ENCODE results near the gene KRTAP2-3. TPM values are rescaled to one million over a fixed set of nuclear protein-coding genes. Genes with fewer than 3 reads are reported as not detected.
A peak's percentile ranks its signal among the peaks of the same experiment; 100 is the strongest.
"Not testable (repeated sequence)": the region's sequence is repeated elsewhere in the genome, so short reads cannot be mapped to it uniquely, and the experiment has no call there.

Gene KRTAP2-3
- total RNA-seq, 1 experiment from 2014 or later, result not detected

GRCh38 chr17:41067281-41067680, 7.4 kb upstream of the KRTAP2-3 start:
- no peak for DNase-seq (ENCODE audit: low read depth)

- DNase-seq (ENCODE audit: low read depth), result peak; percentile 77
Measured at GRCh38 chr17:41065829-41066624, 6.1 kb upstream of the KRTAP2-3 start, which contains the start of gene KRTAP2-4. KRTAP2-4 (minus strand) TSS chr17:41065879; CDS start chr17:41065845, 34 bp downstream.

- not testable (repeated sequence) for DNase-seq (ENCODE audit: low read depth)
Measured at GRCh38 chr17:41065016-41065689, 5.2 kb upstream of the KRTAP2-3 start.

DNA sequence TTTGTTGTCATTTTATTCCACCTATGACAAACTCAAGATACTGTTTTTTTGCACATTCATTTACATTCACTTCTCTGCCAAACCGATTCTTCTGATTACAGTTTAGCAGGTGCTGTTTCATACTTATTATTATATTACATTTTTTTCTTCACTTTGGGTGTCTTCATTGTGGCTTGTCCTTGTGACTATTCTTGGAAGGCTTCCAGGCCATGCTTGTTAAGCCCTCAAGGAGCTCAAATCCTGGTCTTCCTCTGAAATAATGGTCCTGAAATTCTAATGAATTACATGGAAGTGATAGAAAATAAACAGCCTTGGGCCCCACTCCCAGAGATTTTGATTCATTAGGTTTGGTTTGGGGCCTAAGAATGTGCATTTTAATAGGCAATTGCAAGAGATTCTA, 4.4 kb upstream of the KRTAP2-3 start:
- no peak for DNase-seq (ENCODE audit: low read depth)

GRCh38 chr17:41063449-41063848, 3.5 kb upstream of the KRTAP2-3 start:
- DNase-seq (ENCODE audit: low read depth), result no peak

GRCh38 chr17:41061964-41062363, 2.0 kb upstream of the KRTAP2-3 start:
- DNase-seq (ENCODE audit: low read depth), result peak; percentile 47

- DNase-seq (ENCODE audit: low read depth), result peak; percentile 62
Measured at GRCh38 chr17:41059276-41060051, 450 bp downstream of the KRTAP2-3 start.

DNA sequence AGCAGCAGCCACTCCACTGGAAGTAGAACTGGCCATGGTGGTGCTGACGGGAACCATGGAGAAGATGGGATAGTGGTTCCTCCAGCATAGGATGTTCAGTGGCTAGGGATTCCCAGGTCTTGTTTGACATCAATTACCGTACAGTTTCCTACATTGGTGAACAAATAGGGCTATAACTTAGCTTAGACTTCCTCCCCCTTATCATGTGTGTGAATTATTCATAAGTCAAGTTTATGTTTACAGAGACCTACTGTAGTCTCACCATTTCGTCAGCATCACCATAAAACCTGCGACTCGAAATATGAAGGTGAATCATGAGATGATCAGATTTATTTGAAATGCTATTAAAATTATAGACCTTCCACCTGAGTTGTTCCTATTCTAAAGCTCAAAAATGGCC, 1.2 kb downstream of the KRTAP2-3 start:
- DNase-seq (ENCODE audit: low read depth), result no peak

GRCh38 chr17:41057547-41057946, 2.4 kb downstream of the KRTAP2-3 start:
- DNase-seq (ENCODE audit: low read depth), result no peak

DNA sequence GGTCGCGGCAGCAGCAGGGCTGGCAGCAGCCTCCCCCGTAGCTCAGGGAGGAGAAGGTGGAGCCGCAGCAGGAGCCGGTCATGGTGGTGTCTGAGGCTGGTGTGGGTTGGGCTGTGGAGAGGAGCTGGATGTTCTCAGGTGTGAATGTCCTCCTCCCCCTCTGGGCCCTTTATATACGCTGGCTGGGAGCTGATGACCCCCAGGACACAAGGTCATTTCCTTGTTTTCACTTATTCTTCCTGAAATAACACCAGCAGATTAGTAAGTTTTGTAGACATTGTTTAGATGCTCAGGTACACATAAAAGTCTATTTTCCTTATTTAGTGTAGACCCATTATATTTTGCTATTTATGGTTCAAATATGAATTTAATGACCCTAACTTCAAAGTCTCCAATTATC, 4.8 kb downstream of the KRTAP2-3 start, which contains the start of gene KRTAP2-2:
KRTAP2-2 (minus strand) TSS at position 101 of the 400 bp plus-strand sequence; CDS start at position 82, 19 bp downstream.
- DNase-seq (ENCODE audit: low read depth), result not testable (repeated sequence)

- not testable (repeated sequence) for DNase-seq (ENCODE audit: low read depth)
Measured at GRCh38 chr17:41054556-41054955, 5.4 kb downstream of the KRTAP2-3 start.

DNA sequence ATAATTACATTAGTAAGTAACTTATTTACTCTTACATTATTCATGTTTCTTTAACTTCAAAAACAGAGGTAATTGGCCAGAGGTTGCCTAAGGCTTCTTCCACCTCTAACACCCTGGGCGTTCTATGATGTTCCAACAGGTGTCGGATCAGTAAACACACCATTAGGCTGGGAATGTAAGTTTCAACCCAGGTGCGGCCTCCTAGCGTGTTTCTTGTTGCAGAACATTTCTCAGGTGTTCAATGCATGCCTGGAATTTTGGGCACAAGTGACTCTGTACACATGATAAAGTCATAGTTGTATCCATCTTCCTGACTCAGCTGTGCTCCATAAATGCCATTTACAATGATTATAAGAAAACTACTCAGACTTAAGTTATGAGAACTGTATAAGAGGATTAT, 5.9 kb downstream of the KRTAP2-3 start:
- DNase-seq (ENCODE audit: low read depth), result no peak

- no peak for DNase-seq (ENCODE audit: low read depth)
Measured at GRCh38 chr17:41052566-41052965, 7.3 kb downstream of the KRTAP2-3 start.

DNA sequence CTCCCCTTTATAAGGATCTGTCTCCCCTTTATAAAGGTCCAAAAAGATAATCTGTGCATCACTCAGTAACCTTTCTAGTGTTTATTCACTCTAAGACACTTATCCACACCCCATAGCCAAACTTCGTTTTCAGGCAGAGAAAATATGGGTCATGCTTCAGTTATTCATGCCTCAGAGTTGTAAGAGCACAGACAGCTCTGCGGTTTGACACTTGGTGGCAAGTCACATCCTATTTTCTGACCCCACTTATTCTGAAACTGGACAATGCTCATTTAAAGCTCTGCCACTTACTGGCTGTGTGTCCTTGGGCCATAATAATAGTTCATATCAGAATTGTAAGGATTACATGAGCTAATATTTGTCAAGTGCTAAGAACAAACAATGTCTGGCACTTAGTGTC, 10.8 kb downstream of the KRTAP2-3 start:
- DNase-seq (ENCODE audit: low read depth), result peak; percentile 57

DNA sequence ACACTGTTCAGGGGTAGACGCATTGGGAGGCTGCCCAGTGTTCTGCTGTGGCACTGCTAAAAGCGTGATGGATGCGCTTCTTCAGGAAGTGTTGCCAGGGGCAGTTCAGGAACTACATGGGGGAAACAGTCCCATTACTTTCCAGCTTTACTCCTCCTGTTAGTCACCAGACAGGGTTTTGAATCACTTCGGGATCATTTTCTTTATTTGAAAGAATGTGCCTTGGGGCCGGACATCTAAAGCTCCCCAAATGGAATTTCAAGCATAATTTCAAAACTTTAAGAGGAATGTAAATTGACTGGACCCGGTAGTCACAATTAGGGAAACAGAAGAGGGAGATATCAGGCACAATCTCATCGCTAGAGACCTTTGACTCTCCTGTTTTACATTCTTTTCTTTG, 11.5 kb downstream of the KRTAP2-3 start:
- DNase-seq (ENCODE audit: low read depth), result peak; percentile 58

GRCh38 chr17:41046735-41047465, 13.0 kb downstream of the KRTAP2-3 start, which contains the start of gene KRTAP2-1:
KRTAP2-1 (minus strand) TSS chr17:41047316; CDS start chr17:41047267, 49 bp downstream.
- DNase-seq (ENCODE audit: low read depth), result not testable (repeated sequence)

- no peak for DNase-seq (ENCODE audit: low read depth)
Measured at GRCh38 chr17:41042953-41043352, 17.0 kb downstream of the KRTAP2-3 start.

DNA sequence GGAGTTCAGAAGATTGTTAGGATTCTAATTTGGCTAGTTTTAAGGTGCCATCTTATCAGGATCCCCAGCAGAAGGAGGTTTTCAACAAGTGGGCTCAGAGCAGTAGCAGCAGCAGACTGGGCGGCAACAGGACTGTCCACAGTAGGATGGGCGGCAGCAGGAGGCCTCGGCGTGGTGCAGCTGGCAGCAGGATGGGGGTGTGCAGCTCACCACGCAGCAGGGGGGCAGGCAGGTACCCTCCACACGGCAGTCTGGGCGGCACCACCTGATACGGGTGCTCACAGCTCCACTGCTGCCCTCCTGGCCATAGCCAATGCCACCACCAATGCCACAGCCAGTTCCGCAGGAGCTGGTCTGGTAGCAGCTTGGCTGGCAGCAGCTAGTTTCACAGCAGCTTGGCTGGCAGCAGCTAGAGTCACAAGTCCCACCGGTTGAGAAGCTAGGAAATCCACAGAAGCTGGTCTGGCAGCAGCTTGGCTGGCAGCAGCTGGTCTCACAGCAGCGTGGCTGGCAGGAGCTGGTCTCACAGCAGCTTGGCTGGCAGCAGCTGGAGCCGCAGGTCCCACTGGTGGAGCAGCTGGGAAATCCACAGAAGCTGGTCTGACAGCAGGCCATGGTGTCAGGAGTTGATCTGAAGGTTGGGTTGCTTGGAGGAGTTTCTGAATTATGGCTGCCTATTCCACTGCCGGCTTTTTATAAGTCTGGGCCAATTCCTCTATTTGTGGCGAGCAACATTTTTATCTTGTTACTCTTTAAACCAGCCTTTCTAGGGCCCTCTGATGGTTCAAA, 18.9 kb downstream of the KRTAP2-3 start, which contains the start of gene KRTAP1-1:
KRTAP1-1 (minus strand) TSS at position 668 of the 789 bp plus-strand sequence; CDS start at position 615, 53 bp downstream.
- not testable (repeated sequence) for DNase-seq (ENCODE audit: low read depth)

DNA sequence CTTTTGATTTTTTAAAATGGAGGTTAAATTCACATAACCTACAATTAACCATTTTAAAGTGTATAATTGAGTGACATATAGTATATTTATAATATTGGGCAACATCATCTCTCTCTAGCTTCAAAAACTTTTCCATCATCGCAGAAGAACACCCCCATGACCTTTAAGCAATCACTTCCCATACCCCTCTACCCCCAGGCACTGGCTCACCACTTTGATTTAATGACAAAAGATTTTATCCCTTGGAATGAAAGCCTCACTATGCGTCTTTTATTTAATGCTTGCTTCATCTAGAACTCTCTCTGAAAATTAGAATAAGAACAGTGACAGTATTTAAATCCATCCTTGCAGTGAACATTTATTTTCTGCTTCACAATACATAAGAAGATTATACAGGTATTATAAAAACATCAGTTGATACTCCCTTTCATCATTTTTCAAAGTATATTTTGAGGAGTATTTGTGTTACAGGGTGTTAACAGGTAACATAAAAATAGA, 22.0 kb downstream of the KRTAP2-3 start:
- no peak for DNase-seq (ENCODE audit: low read depth)

- DNase-seq (ENCODE audit: low read depth), result not testable (repeated sequence)
Measured at GRCh38 chr17:41034346-41034935, 25.5 kb downstream of the KRTAP2-3 start, which contains the start of gene KRTAP1-3. KRTAP1-3 (minus strand) TSS chr17:41034874; CDS start chr17:41034821, 53 bp downstream.
